SK-N-SH treated with all-trans-retinoic acid at 6 μM for 48 hours (cell line): Measurements from ENCODE around the gene CCDC174.

Experiments
- ARNTL ChIP-seq: fragments of 450-650 bp; formaldehyde crosslinking; IDR thresholded peaks from 2 replicates; pipeline ENCODE4 v1.5.0; 2020; ENCODE audit warnings: low read depth, mild to moderate bottlenecking, moderate library complexity, borderline replicate concordance
- PATZ1 ChIP-seq: fragments of 250-450 bp; sonication (Bioruptor Pico); IDR thresholded peaks from 2 replicates; pipeline ENCODE4 v1.8.0; 2020; ENCODE audit warnings: mild to moderate bottlenecking, moderate library complexity, borderline replicate concordance
- TCF4 ChIP-seq: fragments of 250-450 bp; sonication (Bioruptor Pico); IDR thresholded peaks from 2 replicates; pipeline ENCODE4 v1.8.0; 2021; ENCODE audit warnings: mild to moderate bottlenecking, moderate library complexity, borderline replicate concordance
- TOX ChIP-seq: fragments of 250-450 bp; sonication (Bioruptor Pico); IDR thresholded peaks from 2 replicates; pipeline ENCODE4 v1.8.0; 2021; ENCODE audit warnings: mild to moderate bottlenecking, moderate library complexity, borderline replicate concordance
- ZFP3 ChIP-seq: fragments of 250-450 bp; sonication (Bioruptor Pico); IDR thresholded peaks from 2 replicates; pipeline ENCODE4 v1.5.0; 2020; ENCODE audit warnings: mild to moderate bottlenecking, moderate library complexity

- TF ChIP-seq ZFP3 (CRISPR knock-in tag) (no peak), PATZ1 (CRISPR knock-in tag) (no peak), ARNTL (CRISPR knock-in tag) (no peak), TOX (CRISPR knock-in tag) (no peak), TCF4 (CRISPR knock-in tag) (no peak)
Observed at GRCh38 chr3:14657579-14657978, 6.0 kb downstream of the CCDC174 start.
